Measurements from ENCODE around the gene TIAL1. TPM values are rescaled to one million over a fixed set of nuclear protein-coding genes. Genes with fewer than 3 reads are reported as not detected.

TIAL1 gene
- total and polyA plus RNA-seq, 2 of the 13 experiments (the other 11 are each of a cell fraction or from before 2014, with no cell fraction given), result 31.5 to 148 TPM

DNA sequence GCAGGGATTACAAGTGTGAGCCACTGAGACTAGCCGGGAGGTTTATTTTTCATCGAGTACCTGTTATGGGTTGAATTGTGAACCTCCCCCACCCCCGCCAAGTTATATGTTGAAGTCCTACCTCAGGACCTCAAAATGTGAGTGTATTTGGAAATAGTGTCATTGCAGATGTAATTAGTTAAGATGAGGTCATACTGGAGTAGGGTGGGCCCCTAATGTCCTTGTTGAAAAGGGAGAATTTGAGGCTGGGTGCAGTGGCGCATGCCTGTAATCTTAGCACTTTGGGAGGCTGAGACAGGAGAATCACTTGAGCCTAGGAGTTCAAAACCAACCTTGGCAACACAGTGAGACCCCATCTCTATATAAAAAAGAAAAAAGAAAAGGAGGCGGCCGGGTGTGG is 43.6 kb upstream of the TIAL1 start:
- no peak overlapping the region for H3K27ac ChIP-seq (ENCODE audit: extremely low read length, insufficient read depth, low read length)
- ChIA-PET POLR2A (interaction anchor here (1.0 kb wide), 1 partner anchor 27 kb away, joined by 3 read pairs; no protein-coding TSS in a partner anchor), CTCF (ENCODE audit: low intra/inter-chr PET ratio, low total read pairs) (no interaction called here)
- DNase-seq (ENCODE audit: low spot score) (no peak), FAIRE-seq (no peak), ATAC-seq (no peak)
- no peaks in the 10 kb centered on the region; a peak in 1 of 5 replicates for H3K27me3 ChIP-seq (ENCODE audit: control insufficient read depth in 1 of 2, insufficient read depth in 2 of 2, low read length in 2 of 2)
- H3K36me3 ChIP-seq (replicated peaks in 1 of 2; ENCODE audit: control insufficient read depth in 1 of 2, insufficient read depth in 2 of 2, low read length in 2 of 2), result no peaks in the 10 kb centered on the region
- in situ Hi-C loops (cut with HindIII; ENCODE audit: extremely low pct_ligation_motif_present, low pct_unique_long_range_greater_than_20kb), result no loop called here
- 76% methylated on average over 6 of the region's 6 CpGs for WGBS (ENCODE audit: low lambda C conversion rate)
- H3K9me3 ChIP-seq (ENCODE audit: low read length), result no peaks in the 10 kb centered on the region
- no peak overlapping the region for H2AFZ ChIP-seq (ENCODE audit: low read length)
- no peaks in the 10 kb centered on the region for H4K20me1 ChIP-seq (ENCODE audit: insufficient read depth, low read length)
- H3K9ac ChIP-seq (ENCODE audit: insufficient read depth, low read depth, low read length), result no peak overlapping the region
- H3K4me2 ChIP-seq (ENCODE audit: low read depth, low read length), result 0 out of 2 replicates have a peak overlapping the region, but pooled peaks have one; percentile 89
- no TSS peak for BruUV-seq (replicated peaks)
- no peaks in the 10 kb centered on the region for H3K79me2 ChIP-seq (ENCODE audit: insufficient read depth, low read length)
- no peak overlapping the region for H3K4me3 ChIP-seq (replicated peaks in 1 of 3; ENCODE audit: insufficient read depth in 1 of 3, low read depth in 2 of 3, low read length in 3 of 3)
- intact Hi-C loops (cut with micrococcal nuclease; ENCODE audit: unreplicated experiment), result no loop called here
- peaks cover 90% of the 10 kb centered on the region for H3K4me1 ChIP-seq (ENCODE audit: insufficient read depth, low read length)
- TF ChIP-seq ATF7 (IDR thresholded peaks at IDR 0.05) (0 out of 2 replicates have a peak, but pooled peaks have one; percentile 4), ATF7 (CRISPR knock-in tag; IDR thresholded peaks at IDR 0.05) (no peak), MTF1 (CRISPR knock-in tag; IDR thresholded peaks at IDR 0.05) (no peak), RARA (CRISPR knock-in tag; IDR thresholded peaks at IDR 0.05) (0 out of 2 replicates have a peak, but pooled peaks have one; percentile 6)
- TF ChIP-seq, protein P1, sequence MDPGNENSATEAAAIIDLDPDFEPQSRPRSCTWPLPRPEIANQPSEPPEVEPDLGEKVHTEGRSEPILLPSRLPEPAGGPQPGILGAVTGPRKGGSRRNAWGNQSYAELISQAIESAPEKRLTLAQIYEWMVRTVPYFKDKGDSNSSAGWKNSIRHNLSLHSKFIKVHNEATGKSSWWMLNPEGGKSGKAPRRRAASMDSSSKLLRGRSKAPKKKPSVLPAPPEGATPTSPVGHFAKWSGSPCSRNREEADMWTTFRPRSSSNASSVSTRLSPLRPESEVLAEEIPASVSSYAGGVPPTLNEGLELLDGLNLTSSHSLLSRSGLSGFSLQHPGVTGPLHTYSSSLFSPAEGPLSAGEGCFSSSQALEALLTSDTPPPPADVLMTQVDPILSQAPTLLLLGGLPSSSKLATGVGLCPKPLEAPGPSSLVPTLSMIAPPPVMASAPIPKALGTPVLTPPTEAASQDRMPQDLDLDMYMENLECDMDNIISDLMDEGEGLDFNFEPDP (CRISPR knock-in tag; conservative IDR thresholded peaks at IDR 0.05), result no peak

DNA sequence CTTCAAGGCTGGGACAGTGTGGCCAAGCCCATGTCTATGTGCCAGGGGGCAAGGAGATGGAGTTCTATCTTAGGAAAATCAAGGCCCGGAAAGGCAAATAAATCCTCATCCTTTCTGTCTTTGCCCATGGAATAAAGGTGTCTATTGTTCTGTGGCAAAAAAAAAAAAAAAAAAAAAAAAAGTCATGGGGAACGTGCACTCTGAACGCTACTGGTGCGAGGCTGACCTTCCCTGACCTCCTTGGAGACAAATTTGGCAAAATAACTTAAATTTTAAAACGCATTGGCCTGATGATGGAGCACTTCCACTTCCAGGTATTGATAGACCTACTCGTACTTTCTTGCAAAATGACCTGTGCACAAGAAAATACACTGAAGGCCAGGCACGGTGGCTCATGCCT is 42.2 kb upstream of the TIAL1 start:
- ATAC-seq (no peak), DNase-seq (ENCODE audit: low spot score) (peak; percentile 51), FAIRE-seq (peak; percentile 39)
- 5% methylated on average over 7 of the region's 7 CpGs for WGBS (ENCODE audit: low lambda C conversion rate)
- no peaks in the 10 kb centered on the region; a peak in 1 of 5 replicates for H3K27me3 ChIP-seq (ENCODE audit: control insufficient read depth in 1 of 2, insufficient read depth in 2 of 2, low read length in 2 of 2)
- H2AFZ ChIP-seq (ENCODE audit: low read length), result no peak overlapping the region
- H3K9me3 ChIP-seq (ENCODE audit: low read length), result no peaks in the 10 kb centered on the region
- H3K36me3 ChIP-seq (replicated peaks in 1 of 2; ENCODE audit: control insufficient read depth in 1 of 2, insufficient read depth in 2 of 2, low read length in 2 of 2), result no peaks in the 10 kb centered on the region
- ChIA-PET CTCF (ENCODE audit: low intra/inter-chr PET ratio, low total read pairs) (interaction anchor here (0.6 kb wide), 1 partner anchor 48 kb away, joined by 4 read pairs; no protein-coding TSS in a partner anchor), POLR2A (no interaction called here)
- no peaks in the 10 kb centered on the region for H4K20me1 ChIP-seq (ENCODE audit: insufficient read depth, low read length)
- no TSS peak for BruUV-seq (replicated peaks)
- in situ Hi-C loops (cut with HindIII; ENCODE audit: extremely low pct_ligation_motif_present, low pct_unique_long_range_greater_than_20kb), result no loop called here
- no peak overlapping the region for H3K9ac ChIP-seq (ENCODE audit: insufficient read depth, low read depth, low read length)
- H3K4me3 ChIP-seq (replicated peaks in 1 of 3; ENCODE audit: insufficient read depth in 1 of 3, low read depth in 2 of 3, low read length in 3 of 3), result no peak overlapping the region
- H3K4me2 ChIP-seq (ENCODE audit: low read depth, low read length), result peak overlapping the region; percentile 55; the same call in 1 of the 2 replicates
- no peaks in the 10 kb centered on the region for H3K79me2 ChIP-seq (ENCODE audit: insufficient read depth, low read length)
- H3K4me1 ChIP-seq (ENCODE audit: insufficient read depth, low read length), result peaks cover 95% of the 10 kb centered on the region
- intact Hi-C loops (cut with micrococcal nuclease; ENCODE audit: unreplicated experiment), result no loop called here
- no peak overlapping the region for H3K27ac ChIP-seq (ENCODE audit: extremely low read length, insufficient read depth, low read length)
- TF ChIP-seq HOXD1 (CRISPR knock-in tag; IDR thresholded peaks at IDR 0.05) (no peak), ZNF230 (CRISPR knock-in tag; IDR thresholded peaks at IDR 0.05) (no peak), CHD4 (IDR thresholded peaks at IDR 0.05; ENCODE audit: borderline replicate concordance, low read length) (peak; percentile 32; the same call in 1 of the 2 replicates), NR2F1 (CRISPR knock-in tag; IDR thresholded peaks at IDR 0.05) (peak in 1 of 2 experiments; percentile 38; a peak in 1 of 4 replicates), ZNF225 (CRISPR knock-in tag; IDR thresholded peaks at IDR 0.05) (no peak)
- TF ChIP-seq, protein P2, sequence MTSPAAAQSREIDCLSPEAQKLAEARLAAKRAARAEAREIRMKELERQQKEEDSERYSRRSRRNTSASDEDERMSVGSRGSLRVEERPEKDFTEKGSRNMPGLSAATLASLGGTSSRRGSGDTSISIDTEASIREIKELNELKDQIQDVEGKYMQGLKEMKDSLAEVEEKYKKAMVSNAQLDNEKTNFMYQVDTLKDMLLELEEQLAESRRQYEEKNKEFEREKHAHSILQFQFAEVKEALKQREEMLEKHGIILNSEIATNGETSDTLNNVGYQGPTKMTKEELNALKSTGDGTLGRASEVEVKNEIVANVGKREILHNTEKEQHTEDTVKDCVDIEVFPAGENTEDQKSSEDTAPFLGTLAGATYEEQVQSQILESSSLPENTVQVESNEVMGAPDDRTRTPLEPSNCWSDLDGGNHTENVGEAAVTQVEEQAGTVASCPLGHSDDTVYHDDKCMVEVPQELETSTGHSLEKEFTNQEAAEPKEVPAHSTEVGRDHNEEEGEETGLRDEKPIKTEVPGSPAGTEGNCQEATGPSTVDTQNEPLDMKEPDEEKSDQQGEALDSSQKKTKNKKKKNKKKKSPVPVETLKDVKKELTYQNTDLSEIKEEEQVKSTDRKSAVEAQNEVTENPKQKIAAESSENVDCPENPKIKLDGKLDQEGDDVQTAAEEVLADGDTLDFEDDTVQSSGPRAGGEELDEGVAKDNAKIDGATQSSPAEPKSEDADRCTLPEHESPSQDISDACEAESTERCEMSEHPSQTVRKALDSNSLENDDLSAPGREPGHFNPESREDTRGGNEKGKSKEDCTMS (CRISPR knock-in tag; conservative IDR thresholded peaks at IDR 0.05), result no peak
- TF ChIP-seq, protein P3, sequence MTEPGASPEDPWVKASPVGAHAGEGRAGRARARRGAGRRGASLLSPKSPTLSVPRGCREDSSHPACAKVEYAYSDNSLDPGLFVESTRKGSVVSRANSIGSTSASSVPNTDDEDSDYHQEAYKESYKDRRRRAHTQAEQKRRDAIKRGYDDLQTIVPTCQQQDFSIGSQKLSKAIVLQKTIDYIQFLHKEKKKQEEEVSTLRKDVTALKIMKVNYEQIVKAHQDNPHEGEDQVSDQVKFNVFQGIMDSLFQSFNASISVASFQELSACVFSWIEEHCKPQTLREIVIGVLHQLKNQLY (CRISPR knock-in tag; IDR thresholded peaks at IDR 0.05), result no peak

All from HepG2 (cell line).